Measurements from ENCODE around the gene MYO6.
"Not testable (repeated sequence)": the region's sequence is repeated elsewhere in the genome, so short reads cannot be mapped to it uniquely, and the experiment has no call there.

The MYO6 gene

DNA sequence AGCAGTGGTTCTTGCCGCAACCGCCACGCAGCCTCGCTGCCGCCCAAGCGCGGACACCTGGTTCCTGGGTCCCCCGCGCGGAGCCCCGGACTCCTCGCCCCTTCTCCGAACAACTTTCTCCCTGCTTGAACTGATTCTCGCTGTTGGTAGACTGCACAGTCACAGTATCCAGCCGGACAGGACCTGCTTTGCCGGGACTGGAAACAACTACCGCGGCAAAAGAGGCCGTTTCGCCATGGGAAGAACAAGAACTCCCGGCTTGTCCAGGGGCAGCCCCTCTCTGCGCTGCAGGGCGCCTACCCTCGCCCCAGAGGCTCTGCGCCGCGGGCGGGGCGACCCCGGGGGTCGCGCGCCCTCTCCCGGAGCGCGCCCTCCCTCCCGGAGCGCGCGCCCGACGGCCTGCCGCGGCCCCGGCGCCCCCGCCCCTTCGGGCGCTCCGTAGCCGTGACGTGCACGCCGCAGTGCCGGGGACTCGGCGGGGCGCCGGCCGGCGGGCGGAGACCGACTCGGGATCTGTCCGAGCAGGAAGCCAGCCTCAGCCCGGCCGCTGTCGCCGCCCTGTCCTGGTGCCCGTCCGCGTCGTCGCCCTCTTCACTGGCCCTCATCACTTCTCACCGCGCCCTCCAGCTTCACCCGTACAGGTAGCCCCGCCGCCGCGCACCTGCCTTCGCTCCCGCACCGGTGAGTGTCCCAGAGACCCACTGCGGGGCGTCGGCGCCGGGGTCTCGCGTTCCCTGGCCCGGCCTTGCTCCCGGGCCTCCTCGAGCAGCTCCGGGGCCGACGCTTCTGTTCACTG is at the start of gene MYO6:
Gene MYO6 (plus strand): TSS at position 497 of the 796 bp plus-strand sequence. CDS start 68,309 bp downstream, outside the sequence.
- Histone ChIP-seq H3K27ac (ENCODE audit: low read length) (no peak within 1 kb of the TSS), H3K27me3 (ENCODE audit: insufficient read depth, low read length) (peaks cover 27% of the 10 kb centered on the region; the same call in 1 of the 2 replicates), H3K9me3 (ENCODE audit: insufficient read depth, low read depth, low read length) (no peaks in the 10 kb centered on the region), H3K4me3 (ENCODE audit: low read length) (peak within 1 kb of the TSS; percentile 71), H3K4me1 (ENCODE audit: insufficient read depth, low read length) (peaks cover 5% of the 10 kb centered on the region; the same call in 1 of the 2 replicates), H3K36me3 (ENCODE audit: insufficient read depth, low read depth, low read length) (no peaks in the 10 kb centered on the region), H3K9ac (ENCODE audit: low read depth, low read length) (peak within 1 kb of the TSS; percentile 81)

DNA sequence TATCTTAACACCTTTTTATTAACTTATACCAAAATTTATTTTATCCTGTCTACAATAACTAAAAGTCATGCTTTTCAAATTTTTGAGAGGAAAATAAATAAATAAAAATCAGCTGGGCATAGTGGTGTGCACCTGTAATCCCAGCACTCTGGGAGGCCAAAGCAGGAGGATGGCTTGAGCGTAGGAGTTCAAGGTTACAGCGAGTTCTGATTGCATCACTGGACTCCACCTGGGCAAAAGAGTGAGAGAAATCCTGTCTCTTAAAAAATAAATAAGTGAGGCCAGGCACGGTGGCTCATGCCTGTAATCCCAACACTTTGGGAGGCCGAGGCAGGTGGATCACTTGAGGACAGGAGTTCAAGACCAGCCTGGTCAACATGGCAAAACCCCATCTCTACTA is 40.7 kb upstream of the MYO6 start:
- H3K9me3 ChIP-seq (ENCODE audit: insufficient read depth, low read depth, low read length); H3K4me1 ChIP-seq (ENCODE audit: insufficient read depth, low read length); H3K9ac ChIP-seq (ENCODE audit: low read depth, low read length); H3K27me3 ChIP-seq (ENCODE audit: insufficient read depth, low read length); H3K4me3 ChIP-seq (ENCODE audit: low read length); H3K27ac ChIP-seq (ENCODE audit: low read length): not testable (repeated sequence)
- H3K36me3 ChIP-seq (ENCODE audit: insufficient read depth, low read depth, low read length), result peaks cover 70% of the 10 kb centered on the region

DNA sequence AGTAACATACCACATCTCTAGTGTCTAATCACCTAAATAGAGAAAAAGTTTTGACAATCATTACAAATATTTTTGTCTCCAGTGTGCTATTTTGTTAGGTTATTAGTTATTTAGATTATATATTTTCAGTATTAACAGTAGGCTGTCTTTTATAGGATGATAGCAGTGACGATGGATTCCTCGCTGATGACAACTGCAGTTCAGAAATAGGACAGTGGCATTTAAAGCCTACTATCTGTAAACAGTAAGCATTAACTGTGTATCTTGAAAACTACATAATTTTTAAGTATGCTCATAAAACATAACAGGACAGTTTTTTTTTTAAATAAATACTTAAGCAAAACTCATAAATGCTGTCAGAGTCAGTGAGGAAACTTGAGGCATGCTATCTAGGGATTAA is 37.9 kb upstream of the MYO6 start:
- no peak overlapping the region for H3K4me3 ChIP-seq (ENCODE audit: low read length)
- no peak overlapping the region for H3K9ac ChIP-seq (ENCODE audit: low read depth, low read length)
- H3K9me3 ChIP-seq (ENCODE audit: insufficient read depth, low read depth, low read length), result no peaks in the 10 kb centered on the region
- no peaks in the 10 kb centered on the region for H3K4me1 ChIP-seq (ENCODE audit: insufficient read depth, low read length)
- H3K36me3 ChIP-seq (ENCODE audit: insufficient read depth, low read depth, low read length), result peaks cover 86% of the 10 kb centered on the region
- no peaks in the 10 kb centered on the region for H3K27me3 ChIP-seq (ENCODE audit: insufficient read depth, low read length)
- no peak overlapping the region for H3K27ac ChIP-seq (ENCODE audit: low read length)

DNA sequence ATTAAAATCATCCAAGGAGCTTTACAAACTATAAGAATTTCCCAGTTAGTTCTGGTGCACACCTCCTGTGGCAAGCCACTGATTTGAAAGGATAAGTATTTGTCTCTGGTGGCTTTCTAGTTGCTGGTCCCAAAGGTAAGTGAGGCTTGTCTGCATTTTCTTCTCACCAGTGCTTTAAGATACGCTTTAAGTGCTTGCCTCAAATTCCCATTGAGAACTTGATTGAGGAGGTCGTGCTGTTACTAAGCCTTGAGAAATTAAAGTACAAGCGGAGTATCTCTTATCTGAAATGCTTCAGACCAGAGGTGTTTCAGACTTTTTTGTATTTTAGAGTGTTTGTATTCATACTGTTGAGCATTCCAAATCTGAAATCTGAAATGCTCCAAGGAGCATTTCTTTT is 29.9 kb upstream of the MYO6 start:
- no peak overlapping the region for H3K9ac ChIP-seq (ENCODE audit: low read depth, low read length)
- no peaks in the 10 kb centered on the region for H3K4me1 ChIP-seq (ENCODE audit: insufficient read depth, low read length)
- no peaks in the 10 kb centered on the region for H3K27me3 ChIP-seq (ENCODE audit: insufficient read depth, low read length)
- peaks cover 34% of the 10 kb centered on the region for H3K36me3 ChIP-seq (ENCODE audit: insufficient read depth, low read depth, low read length)
- no peak overlapping the region for H3K27ac ChIP-seq (ENCODE audit: low read length)
- no peak overlapping the region for H3K4me3 ChIP-seq (ENCODE audit: low read length)
- H3K9me3 ChIP-seq (ENCODE audit: insufficient read depth, low read depth, low read length), result no peaks in the 10 kb centered on the region

DNA sequence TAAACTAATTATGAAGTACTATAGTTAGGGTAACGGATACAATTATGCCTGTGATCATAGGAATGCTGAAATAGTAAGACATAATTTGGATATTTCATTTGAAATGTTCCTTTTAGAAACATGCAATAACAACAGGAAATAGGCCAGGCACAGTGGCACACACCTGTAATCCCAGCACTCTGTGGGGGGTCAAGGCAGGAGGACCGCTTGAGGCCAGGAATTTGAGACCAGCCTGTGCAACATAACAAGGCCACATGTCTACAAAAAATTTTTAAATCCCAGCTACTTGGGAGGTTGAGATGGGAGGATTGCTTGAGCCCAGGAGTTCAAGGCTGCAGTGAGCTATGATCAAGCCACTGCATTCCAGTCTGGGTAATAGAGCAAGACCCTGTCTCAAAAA is 25.7 kb upstream of the MYO6 start:
- Histone ChIP-seq H3K27ac (ENCODE audit: low read length) (no peak overlapping the region), H3K4me3 (ENCODE audit: low read length) (no peak overlapping the region), H3K4me1 (ENCODE audit: insufficient read depth, low read length) (no peaks in the 10 kb centered on the region), H3K27me3 (ENCODE audit: insufficient read depth, low read length) (no peaks in the 10 kb centered on the region), H3K36me3 (ENCODE audit: insufficient read depth, low read depth, low read length) (no peaks in the 10 kb centered on the region), H3K9me3 (ENCODE audit: insufficient read depth, low read depth, low read length) (no peaks in the 10 kb centered on the region), H3K9ac (ENCODE audit: low read depth, low read length) (no peak overlapping the region)

DNA sequence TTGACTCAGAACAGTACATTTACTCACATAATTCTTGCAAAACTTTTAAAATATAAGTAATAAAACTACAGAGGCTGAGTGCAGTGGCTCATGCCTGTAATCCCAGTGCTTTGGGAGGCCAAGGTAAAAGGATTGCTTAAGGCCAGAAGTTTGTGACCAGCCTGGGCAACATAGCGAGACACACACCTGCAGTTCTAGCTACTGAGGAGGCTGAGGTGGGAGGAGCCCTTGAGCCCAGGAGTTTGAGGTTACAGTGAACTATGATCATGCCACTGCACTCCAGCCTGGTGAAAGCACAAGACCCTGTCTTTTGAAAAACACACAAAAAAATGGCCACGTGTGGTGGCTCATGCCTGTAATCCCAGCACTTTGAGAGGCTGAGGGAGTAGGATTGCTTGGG is 21.8 kb upstream of the MYO6 start:
- Histone ChIP-seq H3K27me3 (ENCODE audit: insufficient read depth, low read length) (no peaks in the 10 kb centered on the region), H3K4me3 (ENCODE audit: low read length) (no peak overlapping the region), H3K9me3 (ENCODE audit: insufficient read depth, low read depth, low read length) (no peaks in the 10 kb centered on the region), H3K36me3 (ENCODE audit: insufficient read depth, low read depth, low read length) (no peaks in the 10 kb centered on the region), H3K27ac (ENCODE audit: low read length) (no peak overlapping the region), H3K4me1 (ENCODE audit: insufficient read depth, low read length) (no peaks in the 10 kb centered on the region), H3K9ac (ENCODE audit: low read depth, low read length) (no peak overlapping the region)

DNA sequence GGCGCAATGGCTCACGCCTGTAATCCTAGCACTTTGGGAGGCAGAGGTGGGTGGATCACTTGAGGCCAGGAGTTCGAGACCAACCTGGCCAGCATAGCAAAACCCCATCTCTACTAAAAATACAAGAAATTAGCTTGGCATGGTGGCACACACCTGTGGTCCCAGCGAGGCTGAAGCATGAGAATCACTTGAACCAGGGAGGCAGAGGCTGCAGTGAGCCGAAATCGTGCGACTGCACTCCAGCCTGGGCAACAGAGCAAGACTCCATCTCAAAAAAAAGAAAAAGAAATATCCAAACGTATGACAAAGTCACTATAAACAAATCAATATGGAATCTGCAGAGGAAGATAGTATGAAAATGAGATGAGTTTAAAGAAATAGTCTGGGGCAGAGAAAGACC is 18.0 kb upstream of the MYO6 start:
- H3K4me1 ChIP-seq (ENCODE audit: insufficient read depth, low read length); H3K9me3 ChIP-seq (ENCODE audit: insufficient read depth, low read depth, low read length); H3K27me3 ChIP-seq (ENCODE audit: insufficient read depth, low read length); H3K4me3 ChIP-seq (ENCODE audit: low read length); H3K9ac ChIP-seq (ENCODE audit: low read depth, low read length); H3K36me3 ChIP-seq (ENCODE audit: insufficient read depth, low read depth, low read length); H3K27ac ChIP-seq (ENCODE audit: low read length): not testable (repeated sequence)

DNA sequence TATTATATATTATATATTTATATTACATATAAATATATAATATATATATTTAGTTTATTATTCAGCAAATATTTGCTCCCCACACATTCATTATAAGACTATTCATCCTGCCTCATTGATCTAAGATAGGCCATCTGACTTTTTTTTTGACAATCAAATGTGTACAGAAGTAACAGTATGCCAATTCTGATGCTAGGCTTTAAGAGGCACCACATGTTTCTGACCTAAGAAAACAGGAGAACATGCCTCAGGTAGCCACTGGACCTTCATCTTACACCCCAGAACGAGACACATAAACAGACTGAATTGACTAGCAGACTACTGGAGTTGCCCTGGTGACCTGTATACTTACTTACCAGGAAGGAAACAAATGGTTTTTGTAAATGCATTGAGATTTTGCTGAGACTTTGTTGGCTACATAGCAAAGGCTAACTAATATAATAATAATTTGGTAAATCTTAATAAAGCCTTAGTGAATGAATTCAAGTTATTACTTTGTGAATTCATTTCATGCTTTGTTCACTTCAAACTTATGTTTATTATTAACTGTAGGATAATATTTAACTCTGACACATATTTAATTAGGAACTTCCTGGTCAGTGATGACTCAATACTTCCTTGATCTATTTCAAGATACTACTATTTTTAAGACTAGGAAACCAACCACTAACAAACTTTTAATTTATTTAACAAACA is 13.4 kb upstream of the MYO6 start:
- H3K27ac ChIP-seq (ENCODE audit: low read length), result no peak overlapping the region
- no peaks in the 10 kb centered on the region for H3K36me3 ChIP-seq (ENCODE audit: insufficient read depth, low read depth, low read length)
- no peaks in the 10 kb centered on the region for H3K9me3 ChIP-seq (ENCODE audit: insufficient read depth, low read depth, low read length)
- H3K27me3 ChIP-seq (ENCODE audit: insufficient read depth, low read length), result no peaks in the 10 kb centered on the region
- H3K9ac ChIP-seq (ENCODE audit: low read depth, low read length), result no peak overlapping the region
- H3K4me1 ChIP-seq (ENCODE audit: insufficient read depth, low read length), result no peaks in the 10 kb centered on the region
- no peak overlapping the region for H3K4me3 ChIP-seq (ENCODE audit: low read length)

DNA sequence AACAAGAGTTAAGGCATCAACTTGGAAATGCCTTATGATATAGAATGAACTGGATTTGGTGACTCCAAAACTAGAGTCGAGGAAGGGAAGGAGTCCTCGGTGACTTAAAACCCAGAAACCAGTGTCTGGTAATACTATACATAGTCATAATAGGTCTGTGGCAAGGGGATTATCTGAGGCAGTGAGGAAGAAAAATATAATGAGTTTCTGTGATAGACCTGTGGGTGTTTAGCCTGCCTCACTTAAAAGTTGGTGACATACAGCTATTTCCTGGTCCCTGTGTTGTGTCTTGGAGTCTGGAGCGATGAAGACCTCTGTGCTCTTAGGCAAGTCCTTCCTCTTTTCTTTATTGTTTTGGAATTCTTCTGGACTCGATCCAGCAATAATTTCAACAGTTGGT is 5.1 kb upstream of the MYO6 start:
- H3K4me1 ChIP-seq (ENCODE audit: insufficient read depth, low read length), result peaks cover 5% of the 10 kb centered on the region; the same call in 1 of the 2 replicates
- H3K9ac ChIP-seq (ENCODE audit: low read depth, low read length), result no peak overlapping the region
- no peak overlapping the region for H3K4me3 ChIP-seq (ENCODE audit: low read length)
- no peaks in the 10 kb centered on the region for H3K9me3 ChIP-seq (ENCODE audit: insufficient read depth, low read depth, low read length)
- H3K27ac ChIP-seq (ENCODE audit: low read length), result no peak overlapping the region
- H3K27me3 ChIP-seq (ENCODE audit: insufficient read depth, low read length), result peaks cover 17% of the 10 kb centered on the region; the same call in 1 of the 2 replicates
- H3K36me3 ChIP-seq (ENCODE audit: insufficient read depth, low read depth, low read length), result no peaks in the 10 kb centered on the region

DNA sequence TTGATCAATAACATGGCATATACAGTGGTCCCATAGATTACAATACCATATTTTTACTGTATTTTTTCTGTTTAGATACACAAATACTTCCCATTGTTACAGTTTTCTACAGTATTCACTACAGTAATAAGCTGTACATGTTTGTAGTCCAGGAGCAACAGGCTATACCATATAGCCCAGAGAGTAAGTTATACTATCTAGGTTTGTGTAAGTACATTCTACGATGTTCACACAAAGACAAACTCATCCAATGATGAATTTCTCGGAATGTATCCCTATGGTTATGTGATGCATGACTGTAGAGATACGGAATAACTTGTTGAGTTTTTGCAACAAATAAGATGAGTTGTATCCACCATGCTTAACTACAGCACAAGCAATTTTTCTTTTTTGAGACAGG is 3.6 kb upstream of the MYO6 start:
- H3K27ac ChIP-seq (ENCODE audit: low read length), result no peak overlapping the region
- H3K36me3 ChIP-seq (ENCODE audit: insufficient read depth, low read depth, low read length), result no peaks in the 10 kb centered on the region
- peaks cover 5% of the 10 kb centered on the region; the same call in 1 of the 2 replicates for H3K4me1 ChIP-seq (ENCODE audit: insufficient read depth, low read length)

DNA sequence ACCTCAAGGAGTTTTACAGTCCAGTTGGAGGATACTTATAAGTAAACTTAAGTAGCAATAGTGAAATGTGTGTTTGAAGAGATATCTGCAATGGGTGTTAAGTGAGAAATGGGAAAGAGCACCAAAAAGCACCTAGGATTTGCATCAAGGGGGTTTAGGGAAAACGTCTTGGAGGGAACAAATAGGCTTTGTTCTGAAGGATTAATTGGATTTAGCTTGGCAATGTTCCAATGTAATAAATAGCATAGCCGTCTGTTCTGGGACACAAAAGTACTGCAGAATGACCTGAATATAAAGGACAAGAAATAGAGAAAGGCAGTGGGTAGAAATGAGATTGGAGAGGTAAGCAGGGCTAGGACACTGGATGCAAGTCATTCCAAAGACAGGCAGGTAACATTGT is 2.8 kb upstream of the MYO6 start:
- Histone ChIP-seq H3K27ac (ENCODE audit: low read length) (no peak overlapping the region), H3K9me3 (ENCODE audit: insufficient read depth, low read depth, low read length) (no peaks in the 10 kb centered on the region), H3K36me3 (ENCODE audit: insufficient read depth, low read depth, low read length) (no peaks in the 10 kb centered on the region), H3K4me3 (ENCODE audit: low read length) (no peak overlapping the region), H3K4me1 (ENCODE audit: insufficient read depth, low read length) (peaks cover 5% of the 10 kb centered on the region; the same call in 1 of the 2 replicates), H3K27me3 (ENCODE audit: insufficient read depth, low read length) (peaks cover 27% of the 10 kb centered on the region; the same call in 1 of the 2 replicates), H3K9ac (ENCODE audit: low read depth, low read length) (no peak overlapping the region)

More for the DNA sequence above, 3.6 kb upstream of the MYO6 start:
- H3K9ac ChIP-seq (ENCODE audit: low read depth, low read length), result no peak overlapping the region
- H3K4me3 ChIP-seq (ENCODE audit: low read length), result no peak overlapping the region
- H3K9me3 ChIP-seq (ENCODE audit: insufficient read depth, low read depth, low read length), result no peaks in the 10 kb centered on the region
- H3K27me3 ChIP-seq (ENCODE audit: insufficient read depth, low read length), result peaks cover 27% of the 10 kb centered on the region; the same call in 1 of the 2 replicates

Measured in iPS-20b (cell line).